ENCODE measurements around the gene TSR1.

The TSR1 gene

DNA sequence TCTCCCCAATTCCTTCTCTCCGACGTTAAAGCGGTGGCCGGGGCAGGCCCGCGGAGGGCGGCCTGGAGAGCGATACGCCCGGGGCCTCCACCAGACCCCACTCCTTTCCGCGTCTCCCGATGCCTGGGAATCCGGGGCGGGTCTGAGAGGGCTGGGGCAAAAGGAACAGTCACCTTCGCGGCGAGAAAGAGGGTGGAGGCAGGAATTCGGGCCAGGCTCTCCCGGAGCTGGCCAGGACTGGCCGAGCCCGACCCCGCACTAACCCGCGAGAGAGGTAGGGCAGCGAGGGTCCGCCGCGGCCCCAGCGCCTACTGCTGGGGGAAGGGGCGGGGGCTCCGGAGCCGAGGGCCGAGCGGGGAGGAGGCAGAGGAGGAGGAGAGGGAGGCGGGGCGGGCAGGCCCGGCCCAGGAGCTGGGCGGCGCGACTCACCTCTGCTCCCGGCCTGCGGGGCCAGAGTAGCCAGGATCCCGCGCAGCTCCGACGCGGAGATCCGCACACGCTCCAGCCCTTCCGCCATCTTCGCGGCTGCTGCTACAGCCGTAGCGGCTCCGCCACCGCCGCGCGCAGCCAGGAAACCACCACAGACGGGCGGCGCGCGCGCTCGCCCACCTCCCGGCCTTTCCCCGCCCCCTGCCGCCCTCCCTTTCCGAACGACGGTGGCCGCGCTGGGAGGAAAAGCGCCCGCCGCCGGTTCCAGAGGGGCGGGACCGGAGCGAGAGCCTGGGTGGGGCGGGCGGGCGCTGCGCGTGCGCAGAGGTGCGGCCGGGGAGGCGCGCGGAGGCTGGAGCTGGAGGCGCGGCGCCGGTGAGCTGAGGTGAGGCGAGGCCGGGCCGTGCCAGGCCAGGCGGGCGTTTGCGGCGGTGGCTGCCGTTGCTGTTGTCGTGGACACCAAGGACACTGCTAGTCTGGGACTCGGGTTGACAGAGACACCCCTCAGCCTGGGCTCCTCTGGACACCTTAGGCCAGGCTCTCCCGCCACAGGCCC lies 32.8 kb downstream of the TSR1 start, which contains the start of the genes SMG6 and SRR:
Gene SMG6 (minus strand): TSS at position 582 of the 985 bp plus-strand sequence. CDS start 65 bp downstream, at position 517.
Gene SRR (plus strand): TSS at position 747 of the 985 bp plus-strand sequence. CDS start 11,611 bp downstream, outside the sequence.
- TF ChIP-seq POLR2A (IDR thresholded peaks at IDR 0.05; ENCODE audit: low read depth, low read length): peak; percentile 81
- DNase-seq (ENCODE audit: insufficient read length, low spot score): peak; percentile 89
- FAIRE-seq: no peak

DNA sequence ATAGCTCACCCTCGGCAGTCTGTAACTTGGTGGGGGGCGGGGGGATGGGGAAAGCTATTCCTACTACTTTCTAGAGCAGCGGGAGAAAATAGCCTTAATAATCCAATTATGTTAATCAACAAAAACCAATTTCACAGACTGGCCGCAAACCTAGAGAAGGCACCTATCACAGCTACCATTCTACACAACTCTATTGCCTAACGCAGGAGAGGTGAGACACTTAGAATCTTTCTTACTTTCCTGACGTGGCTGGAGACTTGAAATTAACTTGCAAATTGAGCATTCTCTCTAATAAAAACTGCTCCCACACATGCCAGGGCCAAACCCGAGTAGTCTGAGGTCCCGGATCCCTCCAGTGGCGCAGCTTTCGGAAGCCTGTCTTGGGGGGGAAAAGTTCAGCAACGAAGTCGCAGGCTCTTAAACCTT lies 33.5 kb downstream of the TSR1 start:
- no peak for FAIRE-seq
- peak; percentile 18 for DNase-seq (ENCODE audit: insufficient read length, low spot score)
- no peak for TF ChIP-seq POLR2A (IDR thresholded peaks at IDR 0.05; ENCODE audit: low read depth, low read length)

DNA sequence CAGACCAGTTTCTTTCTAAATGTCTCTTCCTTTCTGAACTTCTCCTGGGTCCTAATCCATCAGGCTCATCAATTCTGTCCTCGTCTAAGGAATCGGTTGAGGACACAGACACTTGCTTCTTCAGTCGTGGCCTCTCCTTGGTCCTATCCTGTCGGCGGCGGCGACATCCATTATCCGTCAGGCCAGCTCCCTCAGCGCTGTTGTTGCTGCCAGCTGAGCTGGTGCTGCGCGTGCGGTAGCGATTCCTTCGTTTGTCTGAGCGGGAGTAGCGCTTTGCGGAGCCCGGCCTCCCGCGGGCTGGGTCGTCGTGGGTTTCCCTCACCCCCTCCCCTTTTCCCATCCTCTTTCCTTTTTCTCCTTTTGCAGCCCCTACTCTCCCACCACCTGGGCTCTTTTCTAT lies 36.5 kb downstream of the TSR1 start:
- DNase-seq (ENCODE audit: insufficient read length, low spot score): no peak
- no peak for FAIRE-seq

DNA sequence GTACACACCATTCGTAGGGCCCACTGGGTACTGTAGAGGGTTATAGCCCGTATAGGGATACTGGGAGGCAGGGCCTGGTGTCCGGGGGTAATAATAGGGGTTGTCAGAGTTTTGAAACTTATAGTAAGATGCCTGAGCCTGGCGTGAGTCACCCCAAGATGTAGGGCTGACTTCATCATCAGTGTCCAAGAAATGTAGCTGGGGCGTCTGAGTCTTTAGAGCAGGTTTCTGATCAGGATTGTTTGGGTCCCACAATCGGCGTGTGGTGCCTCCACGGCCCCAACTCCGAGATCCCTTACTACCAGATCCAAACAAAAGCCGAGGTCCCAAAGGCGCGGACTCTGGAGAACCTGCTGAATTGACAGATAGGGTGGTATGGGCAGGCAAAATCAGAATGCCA lies 37.1 kb downstream of the TSR1 start:
- no peak for DNase-seq (ENCODE audit: insufficient read length, low spot score)
- no peak for TF ChIP-seq POLR2A (IDR thresholded peaks at IDR 0.05; ENCODE audit: low read depth, low read length)
- no peak for FAIRE-seq

More for the DNA sequence above, 36.5 kb downstream of the TSR1 start:
- TF ChIP-seq POLR2A (IDR thresholded peaks at IDR 0.05; ENCODE audit: low read depth, low read length): no peak

DNA sequence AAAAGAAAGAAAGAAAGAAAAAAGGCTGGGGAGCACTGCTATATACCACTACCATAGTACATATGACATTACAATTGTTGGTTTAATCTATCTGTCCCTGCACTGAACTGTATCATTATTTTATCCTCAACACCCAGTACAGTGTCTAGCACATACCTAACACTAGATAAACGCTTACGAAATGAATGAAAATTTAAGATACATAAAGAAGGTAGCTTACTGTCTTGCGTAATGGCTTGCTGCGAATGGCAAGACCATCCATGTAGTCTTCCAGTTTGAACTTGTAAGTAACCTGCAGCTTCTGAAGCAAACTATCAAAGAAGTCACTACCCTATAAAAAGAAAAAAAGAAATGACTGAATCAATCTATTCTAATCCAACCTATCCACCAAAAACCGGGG lies 39.2 kb downstream of the TSR1 start:
- no peak for DNase-seq (ENCODE audit: insufficient read length, low spot score)

DNA sequence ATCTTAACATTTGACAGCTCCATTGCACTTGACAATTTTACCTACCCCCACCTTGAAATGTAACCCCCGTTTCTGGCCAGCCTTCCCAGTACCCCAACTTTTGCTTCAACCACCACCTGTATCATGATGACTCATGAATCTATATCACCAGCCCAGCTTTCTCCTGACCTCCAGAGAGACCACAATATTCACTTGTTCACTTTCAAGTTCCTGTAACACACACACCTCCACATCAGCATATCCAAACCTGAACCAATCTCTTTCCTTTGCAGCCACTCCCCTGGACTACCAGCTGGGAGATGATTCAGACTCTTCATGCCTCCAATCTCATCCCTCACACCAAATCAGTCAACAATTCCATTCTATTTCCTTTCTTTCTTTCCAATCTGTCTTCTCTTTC lies 40.7 kb downstream of the TSR1 start:
- FAIRE-seq: peak; percentile 43
- TF ChIP-seq POLR2A (IDR thresholded peaks at IDR 0.05; ENCODE audit: low read depth, low read length): no peak
- DNase-seq (ENCODE audit: insufficient read length, low spot score): peak; percentile 16

More for the DNA sequence above, 39.2 kb downstream of the TSR1 start:
- FAIRE-seq: no peak
- TF ChIP-seq POLR2A (IDR thresholded peaks at IDR 0.05; ENCODE audit: low read depth, low read length): no peak

DNA sequence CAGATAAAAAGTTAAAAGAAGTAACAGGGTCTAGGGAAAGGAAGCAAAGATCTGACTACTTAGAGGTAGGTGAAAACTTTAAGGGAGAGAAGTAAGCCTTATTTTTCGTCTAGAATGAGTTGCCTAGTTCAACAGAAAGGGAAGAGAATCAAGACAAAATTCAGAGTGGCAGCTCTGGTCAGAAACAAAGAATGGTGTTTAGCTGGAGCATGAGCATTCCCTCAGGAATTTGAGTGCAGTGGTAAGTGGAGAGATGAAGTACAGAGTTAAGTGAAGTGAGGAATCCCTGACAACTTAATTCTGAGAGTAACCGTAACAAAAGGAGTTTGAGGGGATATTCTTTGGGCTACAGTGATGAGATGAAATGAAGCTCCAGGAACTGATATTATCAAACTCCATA lies 44.2 kb downstream of the TSR1 start:
- TF ChIP-seq POLR2A (IDR thresholded peaks at IDR 0.05; ENCODE audit: low read depth, low read length): no peak
- no peak for FAIRE-seq
- DNase-seq (ENCODE audit: insufficient read length, low spot score): no peak

DNA sequence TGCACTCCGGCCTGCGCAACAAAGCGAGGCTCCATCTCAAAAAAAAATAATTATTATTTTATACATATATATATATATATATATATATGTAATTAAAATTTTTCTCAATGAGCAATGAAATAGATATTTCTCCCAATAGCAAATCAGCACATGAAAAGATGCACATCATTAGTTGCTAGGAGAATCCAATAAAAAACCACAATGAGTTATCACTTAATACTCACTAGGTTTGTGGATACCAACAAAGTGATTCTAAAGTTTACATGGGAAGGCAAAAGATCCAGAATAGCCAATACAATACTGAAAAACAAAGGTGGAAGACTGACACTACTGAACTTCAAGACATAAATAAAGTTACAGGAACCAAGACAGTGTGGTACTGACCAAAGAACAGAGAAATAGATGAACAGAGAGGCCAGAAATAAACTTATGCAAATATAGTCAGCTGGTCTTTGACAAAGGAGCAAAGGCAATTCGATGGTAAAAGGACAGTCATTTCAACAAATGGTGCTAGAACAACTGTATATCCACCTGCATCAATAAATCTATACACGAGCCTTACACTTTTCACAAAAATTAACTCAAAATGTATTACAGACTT lies 46.3 kb downstream of the TSR1 start:
- FAIRE-seq (peak; percentile 85), DNase-seq (ENCODE audit: insufficient read length, low spot score) (no peak)

DNA sequence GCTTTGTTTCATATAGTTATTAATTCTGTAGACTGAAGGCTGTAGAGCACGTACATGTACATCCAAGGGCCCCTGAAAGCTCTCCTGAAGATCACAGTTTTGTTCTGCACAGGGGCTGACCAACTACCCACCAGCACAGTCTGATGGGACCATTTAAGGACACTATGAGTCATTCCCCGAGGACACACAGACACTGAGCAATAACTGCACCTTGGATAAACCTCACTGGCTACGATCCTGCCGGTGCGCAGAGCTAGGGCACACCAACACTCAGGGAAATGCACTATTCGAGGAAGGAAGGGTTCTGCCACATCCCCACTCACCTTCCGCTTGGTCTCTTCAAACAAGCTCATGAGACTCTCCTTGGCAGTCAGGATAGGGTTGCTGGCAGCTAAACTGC lies 53.0 kb downstream of the TSR1 start:
- no peak for DNase-seq (ENCODE audit: insufficient read length, low spot score)
- no peak for TF ChIP-seq POLR2A (IDR thresholded peaks at IDR 0.05; ENCODE audit: low read depth, low read length)
- no peak for FAIRE-seq

More for the DNA sequence above, 46.3 kb downstream of the TSR1 start:
- TF ChIP-seq POLR2A (IDR thresholded peaks at IDR 0.05; ENCODE audit: low read depth, low read length): no peak

DNA sequence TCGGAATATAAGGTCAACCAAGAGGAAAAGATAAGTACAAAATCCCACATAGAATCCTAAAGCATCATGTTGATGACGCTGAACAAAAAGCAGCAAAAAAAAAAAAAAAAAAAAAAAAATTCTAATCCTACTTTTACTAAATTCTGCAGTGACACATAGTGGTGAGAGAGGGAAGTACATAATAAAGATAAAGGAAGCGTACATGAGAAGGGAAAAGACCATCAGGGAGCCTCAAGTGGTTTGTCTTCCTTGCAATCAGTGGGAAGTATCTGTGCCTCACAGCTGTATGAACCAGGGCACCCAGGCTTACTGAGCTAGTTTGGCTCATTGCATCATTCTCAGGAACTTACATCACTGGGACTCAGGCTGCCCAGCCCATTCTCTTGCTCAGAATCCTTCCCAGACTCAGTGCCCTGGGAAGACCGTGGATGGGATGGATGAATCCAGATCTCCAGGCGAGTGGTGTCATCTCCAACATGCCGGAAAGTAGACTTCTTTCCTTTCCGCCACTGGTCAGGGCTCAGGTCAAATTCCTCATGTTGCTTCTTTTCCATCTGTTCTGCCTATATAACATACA lies 53.9 kb downstream of the TSR1 start:
- no peak for TF ChIP-seq POLR2A (IDR thresholded peaks at IDR 0.05; ENCODE audit: low read depth, low read length)
- no peak for DNase-seq (ENCODE audit: insufficient read length, low spot score)
- no peak for FAIRE-seq

DNA sequence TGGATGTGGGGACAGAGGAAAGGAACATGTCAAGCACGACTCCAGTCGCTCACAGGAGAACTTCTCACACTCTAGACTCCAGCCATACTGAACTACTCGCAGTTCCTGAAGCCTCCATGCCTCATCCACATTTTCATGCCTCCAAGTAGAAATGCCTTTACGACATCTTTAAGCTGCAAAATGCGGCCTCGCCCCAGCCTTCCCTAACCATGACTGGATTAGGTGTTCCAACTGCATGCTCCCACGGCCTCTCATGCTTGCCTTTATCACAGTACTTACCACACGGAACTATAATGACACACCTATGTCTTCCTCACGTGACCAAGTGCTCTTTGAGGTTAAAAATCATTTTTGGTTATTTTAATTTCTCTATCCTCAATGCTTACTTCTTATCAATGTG lies 56.5 kb downstream of the TSR1 start:
- DNase-seq (ENCODE audit: insufficient read length, low spot score) (no peak), FAIRE-seq (no peak)
- no peak for TF ChIP-seq POLR2A (IDR thresholded peaks at IDR 0.05; ENCODE audit: low read depth, low read length)

DNA sequence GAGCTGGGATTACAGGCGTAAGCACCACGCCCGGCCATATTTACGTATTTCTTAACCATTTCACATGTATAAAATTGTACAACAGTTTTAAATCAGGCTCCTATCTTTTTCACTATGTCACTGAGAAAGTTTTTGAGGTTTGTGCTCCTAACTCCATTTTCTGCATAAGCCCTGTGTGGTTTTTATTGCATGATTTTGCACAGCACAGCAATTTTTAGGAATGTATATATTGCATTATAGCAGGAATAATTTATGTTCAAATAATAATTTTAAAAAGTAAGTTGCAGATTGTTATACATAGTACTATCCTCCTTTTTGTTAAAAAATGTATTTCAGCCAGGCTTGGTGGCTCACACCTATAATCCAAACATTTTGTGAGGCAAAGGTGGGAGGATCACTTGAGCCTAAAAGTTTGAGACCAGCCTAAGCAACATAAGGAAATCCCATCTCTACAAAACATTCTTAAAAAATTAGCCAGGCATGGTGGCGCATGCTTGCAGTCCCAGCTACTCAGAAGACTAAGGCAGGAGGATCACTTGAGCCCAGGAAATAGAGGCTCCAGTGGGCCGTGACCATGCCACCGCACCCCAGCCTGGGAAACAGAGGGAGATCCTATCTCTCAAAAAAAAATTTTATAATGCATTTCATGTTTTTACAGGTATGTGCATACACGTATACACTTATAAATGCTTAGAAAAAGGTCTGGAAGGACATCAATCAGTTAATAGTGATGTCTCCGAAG lies 58.7 kb downstream of the TSR1 start:
- FAIRE-seq (no peak), DNase-seq (ENCODE audit: insufficient read length, low spot score) (no peak)
- no peak for TF ChIP-seq POLR2A (IDR thresholded peaks at IDR 0.05; ENCODE audit: low read depth, low read length)

DNA sequence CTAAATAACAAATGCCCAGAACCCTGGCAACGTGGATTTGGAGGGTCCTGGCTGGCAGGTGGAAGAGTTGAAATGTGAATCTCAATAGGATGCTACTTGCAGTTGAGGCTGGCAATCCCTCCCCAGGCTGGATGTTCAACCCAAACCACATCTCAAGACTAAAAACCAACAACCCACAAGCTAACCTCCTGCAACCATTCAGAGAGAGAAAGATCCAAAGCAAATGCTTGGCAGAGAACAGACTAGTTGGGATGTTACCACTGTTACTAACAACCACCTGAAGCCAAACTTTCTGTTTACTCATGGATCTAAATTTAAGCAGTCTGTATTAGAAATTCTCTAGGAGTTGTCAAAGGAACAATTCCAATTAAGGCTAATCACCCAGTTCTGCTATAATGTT lies 60.5 kb downstream of the TSR1 start:
- TF ChIP-seq POLR2A (IDR thresholded peaks at IDR 0.05; ENCODE audit: low read depth, low read length): no peak
- DNase-seq (ENCODE audit: insufficient read length, low spot score): no peak
- no peak for FAIRE-seq
